ENCODE measurements around the gene HIGD2B. TPM values are rescaled to one million over a fixed set of nuclear protein-coding genes. Genes with fewer than 3 reads are reported as not detected.

Gene HIGD2B
- total and polyA plus RNA-seq, 5 donors from 2014 or later = 0.16 TPM; not detected in 4

Other genes with a start within 250 kb of the HIGD2B start
- 242 TPM for gene ARIH1, start 211.9 kb downstream of the HIGD2B start, total RNA-seq
- gene ARIH1, start 211.9 kb downstream of the HIGD2B start, polyA plus RNA-seq = 10 to 100 TPM; 13.1 to 22.8 (median 14.7) TPM
- gene GOLGA6B, start 31.5 kb downstream of the HIGD2B start, total RNA-seq = not detected
- not detected for gene GOLGA6B, start 31.5 kb downstream of the HIGD2B start, polyA plus RNA-seq
- gene BBS4, start within 50 bp of the HIGD2B start, total RNA-seq = 16.1 TPM
- 10 to 100 TPM in 3 of 4 donors, 1 to 10 TPM in 1; 6.3 to 12.9 (median 11.9) TPM for gene BBS4, start within 50 bp of the HIGD2B start, polyA plus RNA-seq
- 89.0 TPM for gene ADPGK, start 97.6 kb upstream of the HIGD2B start, total RNA-seq
- gene ADPGK, start 97.6 kb upstream of the HIGD2B start, polyA plus RNA-seq = 10 to 100 TPM; 66.3 to 99.0 (median 83.8) TPM